T follicular helper cell (primary cell): ENCODE measurements around the gene MTRF1L.
A peak's percentile ranks its signal among the peaks of the same experiment; 100 is the strongest.

ENCODE experiments used
- DNase-seq: peaks from one replicate; pipeline ENCODE4 v3.0.0-alpha.2; 2020; ENCODE audit warnings: low read depth
- total RNA-seq, 2 experiments: gene quantifications; one replicate each; lab custom pipeline; 2026; lab: John Stamatoyannopoulos, UW

MTRF1L gene
- 10.9 to 21.1 reads per million in 2 experiments for total RNA-seq

GRCh38 chr6:153002613-153003365 is at the start of gene MTRF1L:
Gene MTRF1L, minus strand, starts transcription at chr6:153002709. Its CDS starts 24 bp downstream, at chr6:153002685.
- peak; percentile 68 for DNase-seq

GRCh38 chr6:153051801-153052200 is 49.3 kb upstream of the MTRF1L start:
- DNase-seq, result no peak

GRCh38 chr6:153048631-153049030 is 46.1 kb upstream of the MTRF1L start:
- no peak for DNase-seq

GRCh38 chr6:153047386-153047785 is 44.9 kb upstream of the MTRF1L start:
- DNase-seq, result no peak

GRCh38 chr6:153045271-153045670 is 42.8 kb upstream of the MTRF1L start:
- no peak for DNase-seq

- DNase-seq, result no peak
Observed at GRCh38 chr6:153044295-153044694, 41.8 kb upstream of the MTRF1L start.

- DNase-seq, result no peak
Observed at GRCh38 chr6:153043719-153044118, 41.2 kb upstream of the MTRF1L start.

- no peak for DNase-seq
Observed at GRCh38 chr6:153038378-153039057, 36.0 kb upstream of the MTRF1L start.

- no peak for DNase-seq
Observed at GRCh38 chr6:153034139-153034538, 31.6 kb upstream of the MTRF1L start.

GRCh38 chr6:153032255-153032882 is 29.9 kb upstream of the MTRF1L start:
- DNase-seq, result no peak

GRCh38 chr6:153031335-153031955 is 28.9 kb upstream of the MTRF1L start:
- no peak for DNase-seq

GRCh38 chr6:153028963-153029362 is 26.5 kb upstream of the MTRF1L start:
- no peak for DNase-seq

GRCh38 chr6:153028286-153028685 is 25.8 kb upstream of the MTRF1L start:
- no peak for DNase-seq

- DNase-seq, result no peak
Observed at GRCh38 chr6:153027480-153027879, 25.0 kb upstream of the MTRF1L start.

GRCh38 chr6:153024709-153025017 is 22.2 kb upstream of the MTRF1L start:
- no peak for DNase-seq

- no peak for DNase-seq
Observed at GRCh38 chr6:153023977-153024708, 21.6 kb upstream of the MTRF1L start.

- no peak for DNase-seq
Observed at GRCh38 chr6:153018355-153018754, 15.8 kb upstream of the MTRF1L start.

- no peak for DNase-seq
Observed at GRCh38 chr6:153016846-153017245, 14.3 kb upstream of the MTRF1L start.

- DNase-seq, result no peak
Observed at GRCh38 chr6:153015094-153015640, 12.7 kb upstream of the MTRF1L start.

- no peak for DNase-seq
Observed at GRCh38 chr6:153013438-153013837, 10.9 kb upstream of the MTRF1L start.

GRCh38 chr6:153012856-153013255 is 10.3 kb upstream of the MTRF1L start:
- DNase-seq, result no peak

GRCh38 chr6:153003366-153003690 is 819 bp upstream of the MTRF1L start:
- DNase-seq, result no peak
